Panc1 (cell line): Measurements from ENCODE around the gene WFDC2. TPM values are rescaled to one million over a fixed set of nuclear protein-coding genes. Genes with fewer than 3 reads are reported as not detected.

Source experiments
- ATAC-seq: fragments of 200-7000 bp; cut with Tn5 transposase; 2 replicates; pipeline ENCODE4 v1.9.1; 2020; ENCODE audit warnings: mild to moderate bottlenecking, moderate library complexity
- BruUV-seq: library from RNA; stranded (reverse); fragments of 400-500 nt; replicated peaks from 2 replicates; lab custom pipeline; 2021; lab: Mats Ljungman, UMichigan
- CTCF ChIA-PET: fragments of 300-600 bp; sonication (Branson Sonifier 250); formaldehyde crosslinking; loops from one replicate; lab custom pipeline; 2022; ENCODE audit warnings: antibody characterized with exemption; lab: Charles Lee
- POLR2A ChIA-PET: fragments of 300-600 bp; sonication (Branson Sonifier 250); formaldehyde crosslinking; loops from one replicate; lab custom pipeline; 2022; ENCODE audit warnings: antibody characterized with exemption; lab: Charles Lee
- DNase-seq: peaks from one replicate; pipeline ENCODE4 v3.0.0-alpha.2; 2010; ENCODE audit warnings: low read depth, low spot score
- H3K27ac ChIP-seq: 2 replicates; pipeline ENCODE4 v1.5.1; 2011; ENCODE audit warnings: mild to moderate bottlenecking, low read length, inconsistent platforms
- H3K27me3 ChIP-seq: fragments of 200-500 bp; sonication (Bioruptor generic); 2 replicates; pipeline ENCODE4 v1.6.0; 2014; ENCODE audit warnings: low read length, inconsistent platforms; ENCODE audit not compliant: control insufficient read depth, insufficient read depth
- H3K36me3 ChIP-seq: fragments of 200-500 bp; sonication (Bioruptor generic); 2 replicates; pipeline ENCODE4 v1.5.1; 2014; ENCODE audit warnings: inconsistent platforms, mild to moderate bottlenecking, low read length, moderate library complexity; ENCODE audit not compliant: control insufficient read depth, insufficient read depth
- H3K4me1 ChIP-seq: 2 replicates; pipeline ENCODE4 v1.5.1; 2011; ENCODE audit warnings: inconsistent platforms, mild to moderate bottlenecking, low read length, moderate library complexity; ENCODE audit not compliant: control insufficient read depth, insufficient read depth
- H3K4me3 ChIP-seq, 2 experiments: 2 replicates each; pipeline ENCODE4 v1.5.1; 2011 to 2012; ENCODE audit warnings: low read depth in 2 of 2, low read length in 2 of 2, mild to moderate bottlenecking in 2 of 2, inconsistent platforms in 1 of 2, moderate library complexity in 1 of 2
- H3K9me3 ChIP-seq: fragments of 200-500 bp; sonication (Bioruptor generic); 2 replicates; pipeline ENCODE4 v1.5.1; 2014; ENCODE audit warnings: low read depth, mild to moderate bottlenecking, inconsistent platforms, low read length, moderate library complexity; ENCODE audit not compliant: control insufficient read depth, insufficient read depth
- POLR2AphosphoS5 ChIP-seq: IDR thresholded peaks from 2 replicates; pipeline ENCODE4 v1.6.1; 2012; ENCODE audit warnings: mild to moderate bottlenecking, low read depth, low read length, moderate library complexity
- SIN3A ChIP-seq: IDR thresholded peaks from 2 replicates; pipeline ENCODE4 v1.6.1; 2012; ENCODE audit warnings: low read depth, mild to moderate bottlenecking, low read length, moderate library complexity, borderline replicate concordance; ENCODE audit not compliant: insufficient read depth
- TCF7L2 ChIP-seq: IDR thresholded peaks from 2 replicates; pipeline ENCODE4 v1.6.1; 2011; ENCODE audit warnings: mild to moderate bottlenecking, low read depth, low read length, inconsistent platforms
- in situ Hi-C: cut with HindIII; loops from 2 replicates; pipeline ENCODE4 v1.10.0; 2016; ENCODE audit warnings: low sequenced_read_pairs, low pct_unique_long_range_greater_than_20kb
- intact Hi-C: fragments of 100-400 bp; cut with micrococcal nuclease; formaldehyde crosslinking; loops from one replicate; pipeline ENCODE4 v1.10.0; 2022; ENCODE audit not compliant: unreplicated experiment
- total RNA-seq: library from RNA; stranded (reverse); gene quantifications from one replicate; pipeline ENCODE4 v1.2.1, GENCODE V29; 2021; ENCODE audit not compliant: unreplicated experiment
- TF ChIP-seq, protein P1 (sequence below): fragments of 450-650 bp; IDR thresholded peaks from 2 replicates; pipeline ENCODE4 v1.5.1; 2017; ENCODE audit warnings: mild to moderate bottlenecking
- TF ChIP-seq, protein P2 (sequence below), 2 experiments: IDR thresholded peaks; 2 replicates each; pipeline ENCODE4 v1.6.1; 2011 to 2012; ENCODE audit warnings: low read depth in 2 of 2, control low read depth in 1 of 2, low read length in 1 of 2, mild to moderate bottlenecking in 1 of 2, moderate library complexity in 1 of 2; ENCODE audit not compliant: insufficient read depth in 1 of 2

Gene WFDC2
- total RNA-seq, 1 experiment from 2014 or later = 1.6 TPM

DNA sequence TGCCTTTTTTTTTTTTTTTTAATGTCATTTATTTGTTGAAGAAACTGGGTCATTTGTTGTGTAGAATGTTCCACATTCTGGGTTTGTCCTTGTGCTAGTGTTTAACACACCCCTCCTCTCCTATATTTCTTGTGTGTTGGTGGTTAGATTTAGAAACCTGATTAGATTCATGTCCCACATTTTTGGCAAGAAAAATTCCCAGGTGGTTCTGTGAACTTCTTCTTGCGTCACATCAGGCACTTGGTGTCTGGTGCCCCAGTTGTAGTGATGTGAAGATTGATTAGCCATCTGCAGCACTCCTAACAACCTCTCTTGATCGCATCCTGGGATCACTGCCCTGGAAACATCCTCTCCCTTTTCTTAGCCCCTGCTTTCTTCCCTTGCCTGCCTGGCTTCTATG, 45.9 kb upstream of the WFDC2 start:
- no peak for TF ChIP-seq SIN3A
- no peak for TF ChIP-seq TCF7L2
- TF ChIP-seq POLR2AphosphoS5 = no peak
- TF ChIP-seq, protein P1, sequence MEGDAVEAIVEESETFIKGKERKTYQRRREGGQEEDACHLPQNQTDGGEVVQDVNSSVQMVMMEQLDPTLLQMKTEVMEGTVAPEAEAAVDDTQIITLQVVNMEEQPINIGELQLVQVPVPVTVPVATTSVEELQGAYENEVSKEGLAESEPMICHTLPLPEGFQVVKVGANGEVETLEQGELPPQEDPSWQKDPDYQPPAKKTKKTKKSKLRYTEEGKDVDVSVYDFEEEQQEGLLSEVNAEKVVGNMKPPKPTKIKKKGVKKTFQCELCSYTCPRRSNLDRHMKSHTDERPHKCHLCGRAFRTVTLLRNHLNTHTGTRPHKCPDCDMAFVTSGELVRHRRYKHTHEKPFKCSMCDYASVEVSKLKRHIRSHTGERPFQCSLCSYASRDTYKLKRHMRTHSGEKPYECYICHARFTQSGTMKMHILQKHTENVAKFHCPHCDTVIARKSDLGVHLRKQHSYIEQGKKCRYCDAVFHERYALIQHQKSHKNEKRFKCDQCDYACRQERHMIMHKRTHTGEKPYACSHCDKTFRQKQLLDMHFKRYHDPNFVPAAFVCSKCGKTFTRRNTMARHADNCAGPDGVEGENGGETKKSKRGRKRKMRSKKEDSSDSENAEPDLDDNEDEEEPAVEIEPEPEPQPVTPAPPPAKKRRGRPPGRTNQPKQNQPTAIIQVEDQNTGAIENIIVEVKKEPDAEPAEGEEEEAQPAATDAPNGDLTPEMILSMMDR = no peak
- TF ChIP-seq, protein P2, sequence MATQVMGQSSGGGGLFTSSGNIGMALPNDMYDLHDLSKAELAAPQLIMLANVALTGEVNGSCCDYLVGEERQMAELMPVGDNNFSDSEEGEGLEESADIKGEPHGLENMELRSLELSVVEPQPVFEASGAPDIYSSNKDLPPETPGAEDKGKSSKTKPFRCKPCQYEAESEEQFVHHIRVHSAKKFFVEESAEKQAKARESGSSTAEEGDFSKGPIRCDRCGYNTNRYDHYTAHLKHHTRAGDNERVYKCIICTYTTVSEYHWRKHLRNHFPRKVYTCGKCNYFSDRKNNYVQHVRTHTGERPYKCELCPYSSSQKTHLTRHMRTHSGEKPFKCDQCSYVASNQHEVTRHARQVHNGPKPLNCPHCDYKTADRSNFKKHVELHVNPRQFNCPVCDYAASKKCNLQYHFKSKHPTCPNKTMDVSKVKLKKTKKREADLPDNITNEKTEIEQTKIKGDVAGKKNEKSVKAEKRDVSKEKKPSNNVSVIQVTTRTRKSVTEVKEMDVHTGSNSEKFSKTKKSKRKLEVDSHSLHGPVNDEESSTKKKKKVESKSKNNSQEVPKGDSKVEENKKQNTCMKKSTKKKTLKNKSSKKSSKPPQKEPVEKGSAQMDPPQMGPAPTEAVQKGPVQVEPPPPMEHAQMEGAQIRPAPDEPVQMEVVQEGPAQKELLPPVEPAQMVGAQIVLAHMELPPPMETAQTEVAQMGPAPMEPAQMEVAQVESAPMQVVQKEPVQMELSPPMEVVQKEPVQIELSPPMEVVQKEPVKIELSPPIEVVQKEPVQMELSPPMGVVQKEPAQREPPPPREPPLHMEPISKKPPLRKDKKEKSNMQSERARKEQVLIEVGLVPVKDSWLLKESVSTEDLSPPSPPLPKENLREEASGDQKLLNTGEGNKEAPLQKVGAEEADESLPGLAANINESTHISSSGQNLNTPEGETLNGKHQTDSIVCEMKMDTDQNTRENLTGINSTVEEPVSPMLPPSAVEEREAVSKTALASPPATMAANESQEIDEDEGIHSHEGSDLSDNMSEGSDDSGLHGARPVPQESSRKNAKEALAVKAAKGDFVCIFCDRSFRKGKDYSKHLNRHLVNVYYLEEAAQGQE (IDR thresholded peaks at IDR 0.05; ENCODE audit: insufficient read depth in 1 of 2, low read depth in 2 of 2, low read length in 1 of 2) = no peak
- BruUV-seq = no TSS peak
- DNase-seq (no peak), ATAC-seq (no peak)
- intact Hi-C loops = no loop called here
- no peak overlapping the region for H3K27ac ChIP-seq
- CTCF ChIA-PET = no interaction called here
- POLR2A ChIA-PET = no interaction called here
- peaks cover 15% of the 10 kb centered on the region for H3K4me1 ChIP-seq
- H3K9me3 ChIP-seq = no peaks in the 10 kb centered on the region
- no peaks in the 10 kb centered on the region for H3K27me3 ChIP-seq
- H3K36me3 ChIP-seq = peaks cover 14% of the 10 kb centered on the region
- in situ Hi-C loops = no loop called here
- H3K4me3 ChIP-seq = no peak overlapping the region

DNA sequence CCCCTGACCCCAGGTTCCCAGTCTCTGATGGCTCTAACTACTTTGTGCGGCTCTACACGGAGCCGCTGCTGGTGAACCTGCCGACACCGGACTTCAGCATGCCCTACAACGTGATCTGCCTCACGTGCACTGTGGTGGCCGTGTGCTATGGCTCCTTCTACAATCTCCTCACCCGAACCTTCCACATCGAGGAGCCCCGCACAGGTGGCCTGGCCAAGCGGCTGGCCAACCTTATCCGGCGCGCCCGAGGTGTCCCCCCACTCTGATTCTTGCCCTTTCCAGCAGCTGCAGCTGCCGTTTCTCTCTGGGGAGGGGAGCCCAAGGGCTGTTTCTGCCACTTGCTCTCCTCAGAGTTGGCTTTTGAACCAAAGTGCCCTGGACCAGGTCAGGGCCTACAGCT, 44.0 kb upstream of the WFDC2 start:
- POLR2A ChIA-PET = no interaction called here
- in situ Hi-C loops = no loop called here
- Histone ChIP-seq H3K27me3 (no peaks in the 10 kb centered on the region), H3K27ac (no peak overlapping the region), H3K36me3 (peaks cover 13% of the 10 kb centered on the region), H3K4me1 (no peaks in the 10 kb centered on the region), H3K9me3 (no peaks in the 10 kb centered on the region), H3K4me3 (no peak overlapping the region)
- TF ChIP-seq, protein P2 (IDR thresholded peaks at IDR 0.05; ENCODE audit: insufficient read depth in 1 of 2, low read depth in 2 of 2, low read length in 1 of 2) = no peak
- TF ChIP-seq POLR2AphosphoS5 (no peak), TCF7L2 (no peak)
- no peak for DNase-seq
- intact Hi-C loops = no loop called here
- BruUV-seq = no TSS peak
- CTCF ChIA-PET = interaction anchor here (0.6 kb wide), 1 partner anchor 11 kb away, joined by 4 read pairs; no protein-coding TSS in a partner anchor
- ATAC-seq = no peak
